GM12878 (cell line): Measurements from ENCODE around the gene HRCT1. TPM values are rescaled to one million over a fixed set of nuclear protein-coding genes. Genes with fewer than 3 reads are reported as not detected.

Experiments used
- ATAC-seq: fragments of 200-7000 bp; cut with Tn5 transposase; 3 replicates; pipeline ENCODE4 v1.9.1; 2020; ENCODE audit warnings: mild to moderate bottlenecking, moderate library complexity
- BruUV-seq: library from RNA; stranded (reverse); fragments of 400-500 nt; replicated peaks from 2 replicates; lab custom pipeline; 2021; lab: Mats Ljungman, UMichigan
- CTCF ChIA-PET: fragments of 300-600 bp; sonication (Branson Sonifier 250); formaldehyde crosslinking; extraction: SDS; loops from one replicate; lab custom pipeline; 2021; ENCODE audit warnings: inconsistent platforms; lab: Yijun Ruan, JAX
- POLR2A ChIA-PET: fragments of 350-600 bp; formaldehyde crosslinking; extraction: SDS; loops from one replicate; lab custom pipeline; 2021; ENCODE audit warnings: inconsistent platforms; lab: Charles Lee
- RAD21 ChIA-PET: fragments of 300-600 bp; sonication (Branson Sonifier 250); formaldehyde crosslinking; loops from one replicate; lab custom pipeline; 2023; ENCODE audit warnings: antibody characterized with exemption; ENCODE audit not compliant: unreplicated experiment; lab: Charles Lee
- SMC1A ChIA-PET: fragments of 300-600 bp; sonication (Branson Sonifier 250); formaldehyde crosslinking; loops from one replicate; lab custom pipeline; 2023; ENCODE audit not compliant: unreplicated experiment, uncharacterized antibody; lab: Charles Lee
- DNase-seq: peaks from one replicate; pipeline ENCODE4 v3.0.0-alpha.2; 2011; ENCODE audit warnings: low read depth, low spot score
- FAIRE-seq: peaks from 3 replicates; lab custom pipeline; 2011; peaks lifted over from hg19 to GRCh38; lab: Jason Lieb, UNC
- H2AFZ ChIP-seq: 2 replicates; pipeline ENCODE4 v1.6.0; 2011; ENCODE audit warnings: low read depth, low read length, control low read depth; ENCODE audit not compliant: control insufficient read depth
- H3K27ac ChIP-seq: 2 replicates; pipeline ENCODE4 v1.5.1; 2011; ENCODE audit warnings: control low read depth; ENCODE audit not compliant: control insufficient read depth, insufficient read depth
- H3K27me3 ChIP-seq, 2 experiments: replicated peaks in 1 of 2; 2 replicates each; pipeline versions ENCODE4 v1.6.0 to v1.6.1; 2011; ENCODE audit warnings: low read length in 1 of 2; ENCODE audit not compliant: control insufficient read depth in 2 of 2, insufficient read depth in 2 of 2
- H3K36me3 ChIP-seq, 2 experiments: 2 replicates each; pipeline ENCODE4 v1.5.1; 2011; ENCODE audit warnings: low read length in 1 of 2; ENCODE audit not compliant: control insufficient read depth in 2 of 2, insufficient read depth in 2 of 2
- H3K4me1 ChIP-seq: 2 replicates; pipeline ENCODE4 v1.6.1; 2011; ENCODE audit warnings: mild to moderate bottlenecking, low read length, moderate library complexity, mixed read lengths; ENCODE audit not compliant: control insufficient read depth, insufficient read depth
- H3K4me2 ChIP-seq: 2 replicates; pipeline ENCODE4 v1.6.0; 2011; ENCODE audit warnings: control low read depth; ENCODE audit not compliant: control insufficient read depth, insufficient read depth
- H3K4me3 ChIP-seq: fragments of 200-600 bp; sonication (generic); 2 replicates; pipeline ENCODE4 v1.5.1; 2016
- H3K79me2 ChIP-seq: 2 replicates; pipeline ENCODE4 v1.6.0; 2011; ENCODE audit warnings: low read length; ENCODE audit not compliant: control insufficient read depth, insufficient read depth
- H3K9ac ChIP-seq: 2 replicates; pipeline ENCODE4 v1.8.0; 2011; ENCODE audit warnings: low read length, control low read depth, mixed read lengths; ENCODE audit not compliant: control insufficient read depth, insufficient read depth
- H3K9me3 ChIP-seq: replicated peaks from 3 replicates; pipeline ENCODE4 v1.5.1; 2011; ENCODE audit warnings: mild to moderate bottlenecking, low read length; ENCODE audit not compliant: control insufficient read depth, insufficient read depth
- H4K20me1 ChIP-seq: 2 replicates; pipeline ENCODE4 v1.6.0; 2011; ENCODE audit not compliant: control insufficient read depth, insufficient read depth
- CBX3 ChIP-seq: fragments of 200-600 bp; sonication (generic); IDR thresholded peaks from 2 replicates; pipeline ENCODE4 v1.6.1; 2016; ENCODE audit warnings: low read depth, borderline replicate concordance
- ETV6 ChIP-seq, 2 experiments: fragments of 450-650 bp in 1 of 2; IDR thresholded peaks in 1 of 2; conservative IDR thresholded peaks in 1 of 2; 2 replicates each; pipeline ENCODE4 v1.6.1; 2014; ENCODE audit warnings: antibody characterized with exemption in 1 of 2, borderline replicate concordance in 1 of 2, low read depth in 1 of 2, mild to moderate bottlenecking in 1 of 2, moderate library complexity in 1 of 2
- FOXK2 ChIP-seq: fragments of 450-650 bp; IDR thresholded peaks from 2 replicates; pipeline ENCODE4 v1.6.1; 2017; ENCODE audit warnings: mild to moderate bottlenecking, moderate library complexity
- FOXM1 ChIP-seq: IDR thresholded peaks from 2 replicates; pipeline ENCODE4 v1.6.1; 2012; ENCODE audit warnings: low read depth, mild to moderate bottlenecking, inconsistent platforms, low read length, moderate library complexity
- HDAC6 ChIP-seq: fragments of 200-600 bp; sonication (generic); IDR thresholded peaks from one replicate; pipeline ENCODE4 v1.8.0; 2017; ENCODE audit warnings: antibody characterized with exemption; ENCODE audit not compliant: unreplicated experiment
- LARP7 ChIP-seq: fragments of 450-650 bp; IDR thresholded peaks from 2 replicates; pipeline ENCODE4 v1.6.1; 2017; ENCODE audit warnings: mild to moderate bottlenecking
- MYC ChIP-seq: IDR thresholded peaks from 2 replicates; pipeline ENCODE4 v1.6.1; 2011; ENCODE audit warnings: mild to moderate bottlenecking, low read length, moderate library complexity, inconsistent platforms; ENCODE audit not compliant: insufficient read depth, insufficient replicate concordance, insufficient read length, severe bottlenecking
- RAD21 ChIP-seq: IDR thresholded peaks from 2 replicates; pipeline ENCODE4 v1.6.1; 2011; ENCODE audit warnings: mild to moderate bottlenecking, low read depth, low read length, moderate library complexity; ENCODE audit not compliant: insufficient read depth
- RBBP5 ChIP-seq: fragments of 200-600 bp; sonication (generic); conservative IDR thresholded peaks from 2 replicates; pipeline ENCODE4 v1.6.1; 2016
- ZNF207 ChIP-seq: fragments of 450-650 bp; IDR thresholded peaks from 2 replicates; pipeline ENCODE4 v1.6.1; 2014; ENCODE audit warnings: antibody characterized with exemption, mild to moderate bottlenecking, borderline replicate concordance
- ZNF274 ChIP-seq: IDR thresholded peaks from one replicate; pipeline ENCODE4 v1.8.0; 2011; ENCODE audit not compliant: insufficient read length, insufficient read depth
- ZZZ3 ChIP-seq: IDR thresholded peaks from 2 replicates; pipeline ENCODE4 v1.6.1; 2011; ENCODE audit warnings: low read depth; ENCODE audit not compliant: control insufficient read depth, insufficient read length
- WGBS: methylation state at CpG from one replicate; pipeline ENCODE4 v1.1.6; 2016; ENCODE audit warnings: low lambda C conversion rate; ENCODE audit not compliant: insufficient replicate concordance, insufficient coverage; ENCODE audit errors: missing lambda C conversion rate; 5-methylcytosine and 5-hydroxymethylcytosine counted together
- in situ Hi-C: fragments of 300-500 bp; cut with MboI; formaldehyde crosslinking; loops from 9 replicates; pipeline ENCODE4 v1.14.3; 2018; ENCODE audit warnings: mixed read lengths
- intact Hi-C: fragments of 100-400 bp; cut with micrococcal nuclease; formaldehyde crosslinking; loops from one replicate; pipeline ENCODE4 v1.14.2; 2022; ENCODE audit not compliant: unreplicated experiment
- polyA plus RNA-seq, 11 experiments: library from polyadenylated mRNA; depleted of rRNA in 4 of 11; unstranded in 6 of 11; stranded (reverse) in 5 of 11; fragments of >200 nt; fragmentation: Nextera tagmentation in 4 of 11; fragmentation: Illumina TruSeq in 1 of 11; extraction: Ambion mirVana in 4 of 11; extraction: Trizol in 1 of 11; gene quantifications; 1 replicate in 1 of 11; 2 replicates in 10 of 11; pipeline versions ENCODE4 v1.2.1 to v1.2.3, GENCODE V29; 2011 to 2016; ENCODE audit warnings: inconsistent platforms in 2 of 11, missing spikeins in 2 of 11, low read depth in 1 of 11
- total RNA-seq, 4 experiments: library from RNA; depleted of rRNA in 3 of 4; stranded (reverse); fragments of >200 nt in 3 of 4; fragmentation: Illumina TruSeq in 1 of 4; extraction: Trizol in 1 of 4; gene quantifications; 2 replicates each; pipeline versions ENCODE4 v1.2.1 to v1.2.3, GENCODE V29; 2013 to 2021
- TF ChIP-seq, protein P1 (sequence below): fragments of 150-350 bp; IDR thresholded peaks from 2 replicates; pipeline ENCODE4 v1.6.1; 2016; ENCODE audit warnings: low read depth, low read length
- TF ChIP-seq, protein P2 (sequence below): fragments of 450-650 bp; IDR thresholded peaks from 2 replicates; pipeline ENCODE4 v1.6.1; 2016; ENCODE audit warnings: mild to moderate bottlenecking

The HRCT1 gene
- total and polyA plus RNA-seq, 10 of the 15 experiments (the other 5 are each of a cell fraction or from before 2014, with no cell fraction given), result not detected

DNA sequence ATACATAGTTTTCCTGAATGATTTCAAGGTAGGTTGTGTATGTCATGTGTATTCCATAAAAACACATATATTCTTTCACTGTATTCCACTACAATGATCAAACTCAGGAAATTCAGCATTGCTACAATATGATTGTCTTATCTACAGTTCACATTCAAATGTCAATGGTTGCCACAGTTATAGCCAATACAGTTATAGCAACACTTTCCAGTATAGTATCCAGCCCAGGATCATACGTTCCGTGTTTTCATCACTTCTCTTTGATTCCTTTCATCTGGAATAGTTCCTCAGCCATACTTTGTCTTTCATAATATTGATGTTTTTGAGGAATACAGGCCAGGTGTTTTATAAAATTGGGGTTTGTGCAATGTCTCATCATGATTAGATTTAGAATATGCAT is 42.4 kb downstream of the HRCT1 start:
- CTCF ChIA-PET, result no interaction called here
- Histone ChIP-seq H2AFZ (no peak overlapping the region), H3K4me2 (no peak overlapping the region), H3K27ac (no peak overlapping the region), H3K9me3 (no peaks in the 10 kb centered on the region), H3K9ac (no peak overlapping the region), H4K20me1 (no peaks in the 10 kb centered on the region), H3K4me3 (no peak overlapping the region), H3K79me2 (no peaks in the 10 kb centered on the region), H3K27me3 (no peaks in the 10 kb centered on the region), H3K4me1 (no peaks in the 10 kb centered on the region), H3K36me3 (no peaks in the 10 kb centered on the region)
- intact Hi-C loops, result no loop called here
- 17% methylated on average over 2 of the region's 2 CpGs for WGBS
- SMC1A ChIA-PET, result no interaction called here
- POLR2A ChIA-PET, result no interaction called here
- RAD21 ChIA-PET, result no interaction called here
- no peak for ATAC-seq
- in situ Hi-C loops, result no loop called here
- no peak for DNase-seq
- no peak for FAIRE-seq
- BruUV-seq, result no TSS peak
- TF ChIP-seq, protein P1, sequence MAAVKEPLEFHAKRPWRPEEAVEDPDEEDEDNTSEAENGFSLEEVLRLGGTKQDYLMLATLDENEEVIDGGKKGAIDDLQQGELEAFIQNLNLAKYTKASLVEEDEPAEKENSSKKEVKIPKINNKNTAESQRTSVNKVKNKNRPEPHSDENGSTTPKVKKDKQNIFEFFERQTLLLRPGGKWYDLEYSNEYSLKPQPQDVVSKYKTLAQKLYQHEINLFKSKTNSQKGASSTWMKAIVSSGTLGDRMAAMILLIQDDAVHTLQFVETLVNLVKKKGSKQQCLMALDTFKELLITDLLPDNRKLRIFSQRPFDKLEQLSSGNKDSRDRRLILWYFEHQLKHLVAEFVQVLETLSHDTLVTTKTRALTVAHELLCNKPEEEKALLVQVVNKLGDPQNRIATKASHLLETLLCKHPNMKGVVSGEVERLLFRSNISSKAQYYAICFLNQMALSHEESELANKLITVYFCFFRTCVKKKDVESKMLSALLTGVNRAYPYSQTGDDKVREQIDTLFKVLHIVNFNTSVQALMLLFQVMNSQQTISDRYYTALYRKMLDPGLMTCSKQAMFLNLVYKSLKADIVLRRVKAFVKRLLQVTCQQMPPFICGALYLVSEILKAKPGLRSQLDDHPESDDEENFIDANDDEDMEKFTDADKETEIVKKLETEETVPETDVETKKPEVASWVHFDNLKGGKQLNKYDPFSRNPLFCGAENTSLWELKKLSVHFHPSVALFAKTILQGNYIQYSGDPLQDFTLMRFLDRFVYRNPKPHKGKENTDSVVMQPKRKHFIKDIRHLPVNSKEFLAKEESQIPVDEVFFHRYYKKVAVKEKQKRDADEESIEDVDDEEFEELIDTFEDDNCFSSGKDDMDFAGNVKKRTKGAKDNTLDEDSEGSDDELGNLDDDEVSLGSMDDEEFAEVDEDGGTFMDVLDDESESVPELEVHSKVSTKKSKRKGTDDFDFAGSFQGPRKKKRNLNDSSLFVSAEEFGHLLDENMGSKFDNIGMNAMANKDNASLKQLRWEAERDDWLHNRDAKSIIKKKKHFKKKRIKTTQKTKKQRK, result no peak
- TF ChIP-seq FOXM1 (no peak), CBX3 (no peak), RBBP5 (no peak), ETV6 (conservative IDR thresholded peaks at IDR 0.05 in 1 of 2, IDR thresholded peaks at IDR 0.05 in 1 of 2; ENCODE audit: borderline replicate concordance in 1 of 2, low read depth in 1 of 2) (no peak), ZNF274 (no peak), RAD21 (no peak), FOXK2 (no peak), ZZZ3 (no peak), ZNF207 (no peak), HDAC6 (no peak), MYC (no peak), LARP7 (no peak)
- TF ChIP-seq, protein P2, sequence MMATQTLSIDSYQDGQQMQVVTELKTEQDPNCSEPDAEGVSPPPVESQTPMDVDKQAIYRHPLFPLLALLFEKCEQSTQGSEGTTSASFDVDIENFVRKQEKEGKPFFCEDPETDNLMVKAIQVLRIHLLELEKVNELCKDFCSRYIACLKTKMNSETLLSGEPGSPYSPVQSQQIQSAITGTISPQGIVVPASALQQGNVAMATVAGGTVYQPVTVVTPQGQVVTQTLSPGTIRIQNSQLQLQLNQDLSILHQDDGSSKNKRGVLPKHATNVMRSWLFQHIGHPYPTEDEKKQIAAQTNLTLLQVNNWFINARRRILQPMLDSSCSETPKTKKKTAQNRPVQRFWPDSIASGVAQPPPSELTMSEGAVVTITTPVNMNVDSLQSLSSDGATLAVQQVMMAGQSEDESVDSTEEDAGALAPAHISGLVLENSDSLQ, result no peak
